Ammon's horn (tissue), 1 donor: ENCODE results near the gene TNNI2.

Experiments used
- DNase-seq: peaks from one replicate; pipeline ENCODE4 v3.0.0-alpha.2; 2016; ENCODE audit warnings: low spot score

The TNNI2 gene

GRCh38 chr11:1847006-1847735, 8.4 kb downstream of the TNNI2 start:
- DNase-seq, result no peak

- DNase-seq, result no peak
These were observed 9.3 kb downstream of the TNNI2 start for GRCh38 chr11:1847926-1848639.

GRCh38 chr11:1848640-1849430, 10.1 kb downstream of the TNNI2 start:
- no peak for DNase-seq

GRCh38 chr11:1851468-1852180, 12.8 kb downstream of the TNNI2 start:
- no peak for DNase-seq

- DNase-seq, result no peak
These were observed 13.6 kb downstream of the TNNI2 start for GRCh38 chr11:1852271-1852876.

GRCh38 chr11:1852877-1853276, 14.1 kb downstream of the TNNI2 start, which contains the start of gene LSP1:
Gene LSP1 (plus strand): TSS chr11:1853084. CDS start chr11:1853145, 61 bp downstream.
- no peak for DNase-seq

GRCh38 chr11:1853376-1854131, 14.8 kb downstream of the TNNI2 start:
- DNase-seq, result no peak

- no peak for DNase-seq
These were observed 15.6 kb downstream of the TNNI2 start for GRCh38 chr11:1854132-1854948.

- no peak for DNase-seq
These were observed 16.4 kb downstream of the TNNI2 start for GRCh38 chr11:1854949-1855885.

- DNase-seq, result no peak
These were observed 17.1 kb downstream of the TNNI2 start for GRCh38 chr11:1855886-1856265.

- no peak for DNase-seq
These were observed 17.7 kb downstream of the TNNI2 start for GRCh38 chr11:1856306-1857005.

- DNase-seq, result no peak
These were observed 18.3 kb downstream of the TNNI2 start for GRCh38 chr11:1857064-1857463.

- DNase-seq, result peak; percentile 43
These were observed 19.4 kb downstream of the TNNI2 start for GRCh38 chr11:1858154-1858553.

- DNase-seq, result no peak
These were observed 19.8 kb downstream of the TNNI2 start for GRCh38 chr11:1858576-1858975.

- no peak for DNase-seq
These were observed 20.2 kb downstream of the TNNI2 start for GRCh38 chr11:1859004-1859403.

- DNase-seq, result no peak
These were observed 21.3 kb downstream of the TNNI2 start for GRCh38 chr11:1860108-1860507.

GRCh38 chr11:1861435-1862411, 22.9 kb downstream of the TNNI2 start:
- DNase-seq, result no peak
